K562 (cell line): ENCODE measurements around the gene HLA-DMB. TPM values are rescaled to one million over a fixed set of nuclear protein-coding genes. Genes with fewer than 3 reads are reported as not detected.

Experiments used
- ARNT ChIP-seq, 2 experiments: fragments of 450-650 bp; IDR thresholded peaks; 2 replicates each; pipeline ENCODE4 v1.6.1; 2016; ENCODE audit warnings: mild to moderate bottlenecking in 1 of 2
- CCNT2 ChIP-seq: IDR thresholded peaks from 2 replicates; pipeline ENCODE4 v1.6.1; 2011; ENCODE audit warnings: borderline replicate concordance, low read depth, mild to moderate bottlenecking, moderate library complexity, mixed read lengths, low read length; ENCODE audit not compliant: insufficient read length; ENCODE audit errors: extremely low read depth
- E4F1 ChIP-seq: fragments of 250-450 bp; sonication (Bioruptor Pico); IDR thresholded peaks from 2 replicates; pipeline ENCODE4 v1.5.0; 2021; ENCODE audit warnings: mild to moderate bottlenecking, borderline replicate concordance
- ELF2 ChIP-seq: fragments of 250-450 bp; sonication (Bioruptor Pico); IDR thresholded peaks from 2 replicates; pipeline ENCODE4 v1.5.0; 2021; ENCODE audit warnings: mild to moderate bottlenecking
- GTF2F1 ChIP-seq: IDR thresholded peaks from 2 replicates; pipeline ENCODE4 v1.6.1; 2011; ENCODE audit warnings: low read depth, low read length, improper control_type of control experiment
- LCOR ChIP-seq: sonication (generic); formaldehyde crosslinking; IDR thresholded peaks from 2 replicates; pipeline ENCODE4 v1.8.0; 2022; ENCODE audit warnings: mild to moderate bottlenecking, missing genetic modification reagents
- MTA1 ChIP-seq: fragments of 450-650 bp; IDR thresholded peaks from 2 replicates; pipeline ENCODE4 v1.6.1; 2017; ENCODE audit warnings: borderline replicate concordance
- RFX7 ChIP-seq: fragments of 250-450 bp; sonication (Bioruptor Pico); IDR thresholded peaks from 2 replicates; pipeline ENCODE4 v1.5.1; 2021; ENCODE audit warnings: mild to moderate bottlenecking
- SFPQ ChIP-seq: fragments of 200-400 bp; formaldehyde crosslinking; IDR thresholded peaks from 2 replicates; pipeline ENCODE4 v1.6.1; 2017; ENCODE audit warnings: mild to moderate bottlenecking, low read depth, low read length, moderate library complexity
- SIN3B ChIP-seq: fragments of 450-650 bp; IDR thresholded peaks from 2 replicates; pipeline ENCODE4 v1.6.1; 2017; ENCODE audit warnings: low read depth, mild to moderate bottlenecking, moderate library complexity
- TAF9B ChIP-seq: fragments of 450-650 bp; IDR thresholded peaks from 2 replicates; pipeline ENCODE4 v1.6.1; 2018; ENCODE audit warnings: mild to moderate bottlenecking; ENCODE audit not compliant: partially characterized antibody
- TCF7L2 ChIP-seq: fragments of 150-350 bp; IDR thresholded peaks from 2 replicates; pipeline ENCODE4 v1.6.1; 2016; ENCODE audit warnings: low read depth, mild to moderate bottlenecking, low read length, moderate library complexity
- YBX1 ChIP-seq: fragments of 450-650 bp; IDR thresholded peaks from 2 replicates; pipeline ENCODE4 v1.7.1; 2016; ENCODE audit warnings: mild to moderate bottlenecking
- ZBTB34 ChIP-seq: fragments of 250-450 bp; sonication (Bioruptor Pico); IDR thresholded peaks from 2 replicates; pipeline ENCODE4 v1.8.0; 2021; ENCODE audit warnings: mild to moderate bottlenecking, moderate library complexity
- ZFP91 ChIP-seq: sonication (generic); formaldehyde crosslinking; IDR thresholded peaks from 2 replicates; pipeline ENCODE4 v1.8.0; 2022; ENCODE audit warnings: mild to moderate bottlenecking, missing genetic modification reagents
- ZHX1 ChIP-seq: fragments of 150-350 bp; conservative IDR thresholded peaks from 2 replicates; pipeline ENCODE4 v1.6.1; 2014; ENCODE audit warnings: low read length
- ZNF347 ChIP-seq: fragments of 450-650 bp; formaldehyde crosslinking; IDR thresholded peaks from 2 replicates; pipeline ENCODE4 v1.4.0; 2020; ENCODE audit warnings: low read depth, mild to moderate bottlenecking, moderate library complexity
- polyA plus RNA-seq, 8 experiments: library from polyadenylated mRNA; depleted of rRNA in 4 of 8; stranded (reverse) in 5 of 8; unstranded in 3 of 8; fragments of >200 nt; fragmentation: Nextera tagmentation in 2 of 8; fragmentation: Illumina TruSeq in 1 of 8; extraction: Ambion mirVana in 2 of 8; extraction: Trizol in 1 of 8; gene quantifications; 2 replicates each; pipeline versions ENCODE4 v1.2.1 to v1.2.3, GENCODE V29; 2011 to 2014; ENCODE audit warnings: inconsistent platforms in 1 of 8, missing spikeins in 1 of 8
- total RNA-seq, 7 experiments: library from RNA; depleted of rRNA in 6 of 7; stranded (reverse); fragments of >200 nt in 6 of 7; fragmentation: Illumina TruSeq in 2 of 7; extraction: Trizol in 2 of 7; gene quantifications; 2 replicates each; pipeline versions ENCODE4 v1.2.1 to v1.2.3, GENCODE V29; 2011 to 2021; ENCODE audit warnings: low replicate concordance in 1 of 7

Gene HLA-DMB
- total and polyA plus RNA-seq, 9 of the 15 experiments (the other 6 are each of a cell fraction or from before 2014, with no cell fraction given), result 0.38 TPM; not detected in 8

- TF ChIP-seq RFX7 (CRISPR knock-in tag) (no peak), ELF2 (0 out of 2 replicates have a peak, but pooled peaks have one; percentile 25), ARNT (IDR thresholded peaks at IDR 0.05) (peak in 1 of 2 experiments; percentile 13; a peak in 1 of 4 replicates), ZFP91 (CRISPR knock-in tag) (0 out of 2 replicates have a peak, but pooled peaks have one; percentile 54), MTA1 (peak; percentile 75), SIN3B (no peak), ZNF347 (CRISPR knock-in tag) (no peak), E4F1 (CRISPR knock-in tag) (no peak), ZBTB34 (CRISPR knock-in tag) (no peak), ZHX1 (no peak), LCOR (peak; percentile 71), YBX1 (no peak), TCF7L2 (no peak), CCNT2 (peak; percentile 94), TAF9B (no peak), GTF2F1 (0 out of 2 replicates have a peak, but pooled peaks have one; percentile 26), SFPQ (no peak)
These were observed 27.5 kb upstream of the HLA-DMB start, which contains the start of gene BRD2 (continued) for GRCh38 chr6:32968093-32968866.
